Tibial nerve (tissue), 4 donors: Measurements from ENCODE around the gene FBXO15. TPM values are rescaled to one million over a fixed set of nuclear protein-coding genes. Genes with fewer than 3 reads are reported as not detected.

Experiments
- DNase-seq, 2 donors: peaks; one replicate each; pipeline ENCODE4 v3.0.0-alpha.2; 2019; ENCODE audit warnings: low spot score in 2 of 2
- H3K27ac ChIP-seq, 4 donors: fragments of 200-600 bp; sonication (generic) in 3 of 4; one replicate each; pipeline ENCODE4 v1.5.1; 2017 to 2019; ENCODE audit warnings: mild to moderate bottlenecking in 1 of 4
- H3K27me3 ChIP-seq, 2 donors: fragments of 200-600 bp; sonication (generic) in 1 of 2; one replicate each; pipeline versions ENCODE4 v1.5.1 to v1.6.0; 2017 to 2019
- H3K36me3 ChIP-seq, 3 donors: fragments of 200-600 bp; sonication (generic); one replicate each; pipeline ENCODE4 v1.5.1; 2018 to 2019
- H3K4me1 ChIP-seq, 4 donors: fragments of 200-600 bp; sonication (generic) in 3 of 4; one replicate each; pipeline ENCODE4 v1.5.1; 2017 to 2019
- H3K4me3 ChIP-seq, 4 donors: fragments of 200-600 bp; sonication (generic) in 3 of 4; one replicate each; pipeline ENCODE4 v1.5.1; 2017 to 2019; ENCODE audit warnings: mild to moderate bottlenecking in 1 of 4, moderate library complexity in 1 of 4
- H3K9me3 ChIP-seq, 4 donors: fragments of 200-600 bp; sonication (generic) in 3 of 4; one replicate each; pipeline ENCODE4 v1.5.1; 2017 to 2019
- EP300 ChIP-seq, 2 donors: sonication (generic); formaldehyde crosslinking; IDR thresholded peaks; one replicate each; pipeline ENCODE4 v1.6.1; 2017; ENCODE audit warnings: antibody characterized with exemption in 2 of 2, mild to moderate bottlenecking in 1 of 2
- POLR2A ChIP-seq, 2 donors: fragments of 450-650 bp; IDR thresholded peaks; one replicate each; pipeline ENCODE4 v1.6.1; 2017; ENCODE audit warnings: antibody characterized with exemption in 2 of 2, mild to moderate bottlenecking in 2 of 2, moderate library complexity in 2 of 2
- WGBS, 2 donors: methylation state at CpG; one replicate each; pipeline ENCODE4 v1.1.5; 2018; 5-methylcytosine and 5-hydroxymethylcytosine counted together
- total RNA-seq, 4 donors: library from RNA; depleted of rRNA; stranded (reverse); fragments of >200 nt; gene quantifications; one replicate each; pipeline ENCODE4 v1.1.0, GENCODE V29; 2016
- TF ChIP-seq, protein P1 (sequence below), 5 experiments: fragments of 200-600 bp in 3 of 5; fragments of 450-650 bp in 2 of 5; sonication (generic) in 3 of 5; IDR thresholded peaks; one replicate each; pipeline ENCODE4 v1.5.1; 2016 to 2019; ENCODE audit warnings: antibody characterized with exemption in 5 of 5, mild to moderate bottlenecking in 3 of 5, moderate library complexity in 2 of 5

The FBXO15 gene
- total RNA-seq, 4 donors from 2014 or later, result 1.0 to 4.4 (median 1.4) TPM

- Histone ChIP-seq H3K4me3 (no peak overlapping the region), H3K36me3 (no peaks in the 10 kb centered on the region), H3K9me3 (no peaks in the 10 kb centered on the region), H3K4me1 (no peaks in the 10 kb centered on the region), H3K27me3 (no peaks in the 10 kb centered on the region), H3K27ac (no peak overlapping the region)
- WGBS, 2 donors, result 77% methylated on average over 5 of the region's 5 CpGs
- TF ChIP-seq, protein P1, sequence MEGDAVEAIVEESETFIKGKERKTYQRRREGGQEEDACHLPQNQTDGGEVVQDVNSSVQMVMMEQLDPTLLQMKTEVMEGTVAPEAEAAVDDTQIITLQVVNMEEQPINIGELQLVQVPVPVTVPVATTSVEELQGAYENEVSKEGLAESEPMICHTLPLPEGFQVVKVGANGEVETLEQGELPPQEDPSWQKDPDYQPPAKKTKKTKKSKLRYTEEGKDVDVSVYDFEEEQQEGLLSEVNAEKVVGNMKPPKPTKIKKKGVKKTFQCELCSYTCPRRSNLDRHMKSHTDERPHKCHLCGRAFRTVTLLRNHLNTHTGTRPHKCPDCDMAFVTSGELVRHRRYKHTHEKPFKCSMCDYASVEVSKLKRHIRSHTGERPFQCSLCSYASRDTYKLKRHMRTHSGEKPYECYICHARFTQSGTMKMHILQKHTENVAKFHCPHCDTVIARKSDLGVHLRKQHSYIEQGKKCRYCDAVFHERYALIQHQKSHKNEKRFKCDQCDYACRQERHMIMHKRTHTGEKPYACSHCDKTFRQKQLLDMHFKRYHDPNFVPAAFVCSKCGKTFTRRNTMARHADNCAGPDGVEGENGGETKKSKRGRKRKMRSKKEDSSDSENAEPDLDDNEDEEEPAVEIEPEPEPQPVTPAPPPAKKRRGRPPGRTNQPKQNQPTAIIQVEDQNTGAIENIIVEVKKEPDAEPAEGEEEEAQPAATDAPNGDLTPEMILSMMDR (IDR thresholded peaks at IDR 0.05), result no peak
- no peak for TF ChIP-seq EP300 (IDR thresholded peaks at IDR 0.05)
- no peak for TF ChIP-seq POLR2A (IDR thresholded peaks at IDR 0.05)
- DNase-seq, result no peak
Measured at GRCh38 chr18:74063557-74063956, 84.1 kb downstream of the FBXO15 start.

- no peak for DNase-seq
- Histone ChIP-seq H3K9me3 (peaks cover 0 to 1% (median 0%) of the 10 kb centered on the region in 4 donors), H3K4me3 (no peak overlapping the region), H3K4me1 (no peaks in the 10 kb centered on the region), H3K27ac (no peak overlapping the region), H3K36me3 (no peaks in the 10 kb centered on the region), H3K27me3 (no peaks in the 10 kb centered on the region)
- 72 to 92% methylated on average over 3 of the region's 3 CpGs for WGBS, 2 donors
- TF ChIP-seq POLR2A (IDR thresholded peaks at IDR 0.05) (no peak), EP300 (IDR thresholded peaks at IDR 0.05) (no peak)
- TF ChIP-seq, protein P1 (IDR thresholded peaks at IDR 0.05), result no peak
Measured at GRCh38 chr18:74063023-74063422, 84.6 kb downstream of the FBXO15 start.

DNA sequence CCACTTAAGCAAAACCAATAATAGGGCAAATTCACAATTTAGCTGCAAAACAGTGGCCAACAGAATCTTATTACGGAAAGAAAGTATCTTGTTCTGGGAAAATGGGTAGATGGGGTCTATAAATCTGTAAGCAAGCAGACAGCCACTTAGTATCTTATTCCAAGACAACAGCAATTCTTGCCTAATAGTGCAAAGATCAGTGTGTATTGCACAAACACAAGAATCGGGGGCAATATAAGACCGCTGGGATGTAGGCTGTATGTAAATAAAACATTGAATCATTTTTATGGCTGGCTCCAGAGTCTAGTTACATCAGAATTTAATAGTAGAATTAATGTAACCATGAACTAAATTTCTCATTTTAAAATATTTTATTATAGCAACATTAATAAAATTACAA, 85.6 kb downstream of the FBXO15 start:
- Histone ChIP-seq H3K27ac (no peak overlapping the region), H3K27me3 (no peaks in the 10 kb centered on the region), H3K9me3 (peaks cover 0 to 5% (median 0%) of the 10 kb centered on the region in 4 donors), H3K4me1 (no peaks in the 10 kb centered on the region), H3K36me3 (no peaks in the 10 kb centered on the region), H3K4me3 (no peak overlapping the region)
- WGBS, 2 donors, result 75 to 80% methylated on average over 3 of the region's 3 CpGs
- no peak for TF ChIP-seq POLR2A (IDR thresholded peaks at IDR 0.05)
- TF ChIP-seq, protein P1 (IDR thresholded peaks at IDR 0.05), result no peak
- no peak for TF ChIP-seq EP300 (IDR thresholded peaks at IDR 0.05)
- no peak for DNase-seq

GRCh38 chr18:74060579-74060978, 87.1 kb downstream of the FBXO15 start:
- no peak overlapping the region for H3K27ac ChIP-seq
- H3K36me3 ChIP-seq, result no peaks in the 10 kb centered on the region
- WGBS, 2 donors, result 68 to 70% methylated on average over 3 of the region's 3 CpGs

DNA sequence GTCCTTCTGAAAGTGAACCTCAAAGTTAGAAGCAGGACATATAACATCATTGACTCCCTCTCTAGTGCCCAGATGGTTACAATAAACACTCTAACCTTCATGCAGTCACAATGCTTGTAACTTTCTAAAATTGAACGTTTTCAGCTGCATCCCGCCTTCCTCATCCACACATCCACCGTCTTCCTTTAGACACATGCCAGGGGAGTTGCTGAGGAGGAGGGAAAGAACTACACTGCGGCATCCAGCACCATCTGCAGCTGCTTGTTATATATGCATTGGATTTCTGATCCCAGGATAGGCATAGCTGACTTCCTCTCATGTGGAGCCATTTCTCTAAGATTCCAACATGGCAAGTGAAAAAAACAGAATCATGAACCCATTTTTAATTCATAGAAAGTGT, 96.8 kb downstream of the FBXO15 start:
- H3K4me3 ChIP-seq, result no peak overlapping the region
- no peaks in the 10 kb centered on the region for H3K36me3 ChIP-seq
- no peak overlapping the region for H3K27ac ChIP-seq
- peaks cover 0 to 16% (median 0%) of the 10 kb centered on the region in 4 donors for H3K9me3 ChIP-seq
- TF ChIP-seq EP300 (IDR thresholded peaks at IDR 0.05) (no peak), POLR2A (IDR thresholded peaks at IDR 0.05) (no peak)
- TF ChIP-seq, protein P1 (IDR thresholded peaks at IDR 0.05), result no peak
- WGBS, 2 donors, result 55 to 60% methylated on average over 4 of the region's 4 CpGs
- H3K4me1 ChIP-seq, result no peaks in the 10 kb centered on the region
- no peaks in the 10 kb centered on the region for H3K27me3 ChIP-seq
- DNase-seq, result no peak

More at GRCh38 chr18:74060579-74060978, 87.1 kb downstream of the FBXO15 start:
- H3K27me3 ChIP-seq, result no peaks in the 10 kb centered on the region
- no peaks in the 10 kb centered on the region for H3K4me1 ChIP-seq
- peaks cover 0 to 11% (median 0%) of the 10 kb centered on the region in 4 donors for H3K9me3 ChIP-seq
- TF ChIP-seq POLR2A (IDR thresholded peaks at IDR 0.05), result no peak
- no peak for TF ChIP-seq EP300 (IDR thresholded peaks at IDR 0.05)
- TF ChIP-seq, protein P1 (IDR thresholded peaks at IDR 0.05), result no peak
- DNase-seq, result no peak
- no peak overlapping the region for H3K4me3 ChIP-seq
